ENCODE measurements around the gene SMIM32.

DNA sequence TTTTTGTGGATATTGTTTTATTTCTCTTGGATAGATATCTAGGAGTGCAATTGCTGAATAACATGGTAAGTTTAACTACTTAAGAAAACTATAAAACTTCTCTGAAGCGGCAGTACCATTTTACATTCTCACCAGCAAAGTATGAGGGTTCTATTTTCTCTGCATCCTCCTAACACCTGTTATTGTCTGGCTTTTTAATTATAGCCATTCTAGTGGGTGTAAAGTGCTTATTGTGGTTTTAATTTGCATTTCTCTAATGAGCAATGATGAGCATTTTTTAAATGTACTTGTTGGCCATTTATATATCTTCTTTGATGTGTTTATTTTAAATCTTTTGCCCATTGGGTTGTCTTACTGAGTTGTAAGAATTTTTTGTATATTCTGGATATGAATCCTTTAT is 28.7 kb downstream of the SMIM32 start:
- TF ChIP-seq, protein P1, sequence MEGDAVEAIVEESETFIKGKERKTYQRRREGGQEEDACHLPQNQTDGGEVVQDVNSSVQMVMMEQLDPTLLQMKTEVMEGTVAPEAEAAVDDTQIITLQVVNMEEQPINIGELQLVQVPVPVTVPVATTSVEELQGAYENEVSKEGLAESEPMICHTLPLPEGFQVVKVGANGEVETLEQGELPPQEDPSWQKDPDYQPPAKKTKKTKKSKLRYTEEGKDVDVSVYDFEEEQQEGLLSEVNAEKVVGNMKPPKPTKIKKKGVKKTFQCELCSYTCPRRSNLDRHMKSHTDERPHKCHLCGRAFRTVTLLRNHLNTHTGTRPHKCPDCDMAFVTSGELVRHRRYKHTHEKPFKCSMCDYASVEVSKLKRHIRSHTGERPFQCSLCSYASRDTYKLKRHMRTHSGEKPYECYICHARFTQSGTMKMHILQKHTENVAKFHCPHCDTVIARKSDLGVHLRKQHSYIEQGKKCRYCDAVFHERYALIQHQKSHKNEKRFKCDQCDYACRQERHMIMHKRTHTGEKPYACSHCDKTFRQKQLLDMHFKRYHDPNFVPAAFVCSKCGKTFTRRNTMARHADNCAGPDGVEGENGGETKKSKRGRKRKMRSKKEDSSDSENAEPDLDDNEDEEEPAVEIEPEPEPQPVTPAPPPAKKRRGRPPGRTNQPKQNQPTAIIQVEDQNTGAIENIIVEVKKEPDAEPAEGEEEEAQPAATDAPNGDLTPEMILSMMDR (IDR thresholded peaks at IDR 0.05) = no peak
- TF ChIP-seq POLR2A (IDR thresholded peaks at IDR 0.05) = no peak
